ENCODE data around the gene MRPL45. TPM values are rescaled to one million over a fixed set of nuclear protein-coding genes. Genes with fewer than 3 reads are reported as not detected.

Gene MRPL45
- total RNA-seq, 1 donor from 2014 or later = 57.7 TPM

GRCh38 chr17:38364741-38365140 is 67.8 kb downstream of the MRPL45 start:
- Mint-ChIP-seq H3K4me3 (ENCODE audit: unreplicated experiment) (no peak overlapping the region), H3K4me1 (ENCODE audit: unreplicated experiment) (peaks cover 13% of the 10 kb centered on the region), H3K27me3 (ENCODE audit: unreplicated experiment) (peaks cover 2% of the 10 kb centered on the region), H3K27ac (ENCODE audit: unreplicated experiment) (no peak overlapping the region), H3K9me3 (ENCODE audit: unreplicated experiment) (no peaks in the 10 kb centered on the region), H3K36me3 (ENCODE audit: low read depth, unreplicated experiment) (peaks cover 10% of the 10 kb centered on the region)
- TF ChIP-seq CTCF (IDR thresholded peaks at IDR 0.05; ENCODE audit: unreplicated experiment) = no peak
- no peak for DNase-seq (ENCODE audit: low spot score)

GRCh38 chr17:38369124-38369886 is 72.3 kb downstream of the MRPL45 start:
- peaks cover 13% of the 10 kb centered on the region for H3K36me3 Mint-ChIP-seq (ENCODE audit: low read depth, unreplicated experiment)
- DNase-seq (ENCODE audit: low spot score) = no peak
- H3K9me3 Mint-ChIP-seq (ENCODE audit: unreplicated experiment) = no peaks in the 10 kb centered on the region
- H3K27me3 Mint-ChIP-seq (ENCODE audit: unreplicated experiment) = peaks cover 2% of the 10 kb centered on the region
- no peak for TF ChIP-seq CTCF (IDR thresholded peaks at IDR 0.05; ENCODE audit: unreplicated experiment)
- H3K4me1 Mint-ChIP-seq (ENCODE audit: unreplicated experiment) = peaks cover 8% of the 10 kb centered on the region
- H3K27ac Mint-ChIP-seq (ENCODE audit: unreplicated experiment) = peak overlapping the region; percentile 25
- no peak overlapping the region for H3K4me3 Mint-ChIP-seq (ENCODE audit: unreplicated experiment)

Other genes with a start within 250 kb of the MRPL45 start
- gene TBC1D3C, start 228.5 kb upstream of the MRPL45 start, total RNA-seq (ENCODE audit: unreplicated experiment) = not detected
- gene TBC1D3E, start 169.2 kb upstream of the MRPL45 start, total RNA-seq (ENCODE audit: unreplicated experiment) = not detected
- gene TBC1D3, start 104.6 kb upstream of the MRPL45 start, total RNA-seq (ENCODE audit: unreplicated experiment) = not detected
- gene GPR179, start 46.8 kb downstream of the MRPL45 start, total RNA-seq (ENCODE audit: unreplicated experiment) = 0.97 TPM
- gene SOCS7, start 54.7 kb downstream of the MRPL45 start, total RNA-seq (ENCODE audit: unreplicated experiment) = 13.8 TPM
- 70.5 TPM for gene ARHGAP23, start 131.3 kb downstream of the MRPL45 start, total RNA-seq (ENCODE audit: unreplicated experiment)

All from endothelial cell (in vitro differentiated cells).